Nucleus accumbens (tissue), 56 donors: ENCODE measurements around the gene ERCC6L.
A peak's percentile ranks its signal among the peaks of the same experiment; 100 is the strongest.
"Not testable (repeated sequence)": the region's sequence is repeated elsewhere in the genome, so short reads cannot be mapped to it uniquely, and the experiment has no call there.

Source experiments
- DNase-seq, 56 donors: peaks; one replicate each; lab custom pipeline; 2025; lab: John Stamatoyannopoulos, UW

Gene ERCC6L

GRCh38 chrX:72254816-72255215 lies 16.0 kb upstream of the ERCC6L start:
- no peak for DNase-seq

GRCh38 chrX:72253686-72254085 lies 14.9 kb upstream of the ERCC6L start:
- DNase-seq: no peak

GRCh38 chrX:72247206-72247942 lies 8.5 kb upstream of the ERCC6L start:
- no peak for DNase-seq

GRCh38 chrX:72245461-72246089 lies 6.7 kb upstream of the ERCC6L start:
- peak in 41 of 56 donors; percentile 0 to 67 (median 10) for DNase-seq

- DNase-seq: no peak
These were observed 4.6 kb upstream of the ERCC6L start for GRCh38 chrX:72243472-72243871.

- DNase-seq: no peak
These were observed 2.1 kb upstream of the ERCC6L start for GRCh38 chrX:72240976-72241375.

- no peak for DNase-seq
These were observed 644 bp downstream of the ERCC6L start for GRCh38 chrX:72238183-72238582.

- no peak for DNase-seq
These were observed 2.0 kb downstream of the ERCC6L start for GRCh38 chrX:72236841-72237240.

- DNase-seq: no peak
These were observed 8.5 kb downstream of the ERCC6L start for GRCh38 chrX:72230290-72230689.

- DNase-seq: not testable (repeated sequence)
These were observed 18.5 kb downstream of the ERCC6L start for GRCh38 chrX:72220375-72220774.

- DNase-seq: no peak
These were observed 21.9 kb downstream of the ERCC6L start for GRCh38 chrX:72216973-72217372.

- DNase-seq: no peak
These were observed 30.6 kb downstream of the ERCC6L start for GRCh38 chrX:72208126-72208800.

- DNase-seq: no peak
These were observed 31.5 kb downstream of the ERCC6L start for GRCh38 chrX:72207366-72207765.

GRCh38 chrX:72205706-72206105 lies 33.1 kb downstream of the ERCC6L start:
- DNase-seq: no peak

GRCh38 chrX:72203421-72203820 lies 35.4 kb downstream of the ERCC6L start:
- DNase-seq: no peak

- no peak for DNase-seq
These were observed 35.9 kb downstream of the ERCC6L start for GRCh38 chrX:72202792-72203401.

- no peak for DNase-seq
These were observed 36.8 kb downstream of the ERCC6L start for GRCh38 chrX:72201836-72202536.

- no peak for DNase-seq
These were observed 55.9 kb downstream of the ERCC6L start for GRCh38 chrX:72182924-72183323.

- peak; percentile 14 to 95 (median 87) for DNase-seq
These were observed 57.4 kb downstream of the ERCC6L start, which contains the start of gene PIN4 for GRCh38 chrX:72181178-72182125. TSS of gene PIN4 (plus strand) at chrX:72181757. CDS start at chrX:72181786, 29 bp downstream.
